Panc1 (cell line): Measurements from ENCODE around the gene CHRNA3. TPM values are rescaled to one million over a fixed set of nuclear protein-coding genes. Genes with fewer than 3 reads are reported as not detected.

Experiments used
- ATAC-seq: fragments of 200-7000 bp; cut with Tn5 transposase; 2 replicates; pipeline ENCODE4 v1.9.1; 2020; ENCODE audit warnings: mild to moderate bottlenecking, moderate library complexity
- BruUV-seq: library from RNA; stranded (reverse); fragments of 400-500 nt; replicated peaks from 2 replicates; lab custom pipeline; 2021; lab: Mats Ljungman, UMichigan
- CTCF ChIA-PET: fragments of 300-600 bp; sonication (Branson Sonifier 250); formaldehyde crosslinking; loops from one replicate; lab custom pipeline; 2022; ENCODE audit warnings: antibody characterized with exemption; lab: Charles Lee
- POLR2A ChIA-PET: fragments of 300-600 bp; sonication (Branson Sonifier 250); formaldehyde crosslinking; loops from one replicate; lab custom pipeline; 2022; ENCODE audit warnings: antibody characterized with exemption; lab: Charles Lee
- DNase-seq: peaks from one replicate; pipeline ENCODE4 v3.0.0-alpha.2; 2010; ENCODE audit warnings: low read depth, low spot score
- H3K27ac ChIP-seq: 2 replicates; pipeline ENCODE4 v1.5.1; 2011; ENCODE audit warnings: mild to moderate bottlenecking, low read length, inconsistent platforms
- H3K27me3 ChIP-seq: fragments of 200-500 bp; sonication (Bioruptor generic); 2 replicates; pipeline ENCODE4 v1.6.0; 2014; ENCODE audit warnings: low read length, inconsistent platforms; ENCODE audit not compliant: control insufficient read depth, insufficient read depth
- H3K36me3 ChIP-seq: fragments of 200-500 bp; sonication (Bioruptor generic); 2 replicates; pipeline ENCODE4 v1.5.1; 2014; ENCODE audit warnings: inconsistent platforms, mild to moderate bottlenecking, low read length, moderate library complexity; ENCODE audit not compliant: control insufficient read depth, insufficient read depth
- H3K4me1 ChIP-seq: 2 replicates; pipeline ENCODE4 v1.5.1; 2011; ENCODE audit warnings: inconsistent platforms, mild to moderate bottlenecking, low read length, moderate library complexity; ENCODE audit not compliant: control insufficient read depth, insufficient read depth
- H3K4me3 ChIP-seq, 2 experiments: 2 replicates each; pipeline ENCODE4 v1.5.1; 2011 to 2012; ENCODE audit warnings: low read depth in 2 of 2, low read length in 2 of 2, mild to moderate bottlenecking in 2 of 2, inconsistent platforms in 1 of 2, moderate library complexity in 1 of 2
- H3K9me3 ChIP-seq: fragments of 200-500 bp; sonication (Bioruptor generic); 2 replicates; pipeline ENCODE4 v1.5.1; 2014; ENCODE audit warnings: low read depth, mild to moderate bottlenecking, inconsistent platforms, low read length, moderate library complexity; ENCODE audit not compliant: control insufficient read depth, insufficient read depth
- CTCF ChIP-seq: fragments of 450-650 bp; IDR thresholded peaks from 2 replicates; pipeline ENCODE4 v1.5.1; 2017; ENCODE audit warnings: mild to moderate bottlenecking
- POLR2AphosphoS5 ChIP-seq: IDR thresholded peaks from 2 replicates; pipeline ENCODE4 v1.6.1; 2012; ENCODE audit warnings: mild to moderate bottlenecking, low read depth, low read length, moderate library complexity
- REST ChIP-seq, 2 experiments: IDR thresholded peaks; 2 replicates each; pipeline ENCODE4 v1.6.1; 2011 to 2012; ENCODE audit warnings: low read depth in 2 of 2, control low read depth in 1 of 2, low read length in 1 of 2, mild to moderate bottlenecking in 1 of 2, moderate library complexity in 1 of 2; ENCODE audit not compliant: insufficient read depth in 1 of 2
- SIN3A ChIP-seq: IDR thresholded peaks from 2 replicates; pipeline ENCODE4 v1.6.1; 2012; ENCODE audit warnings: low read depth, mild to moderate bottlenecking, low read length, moderate library complexity, borderline replicate concordance; ENCODE audit not compliant: insufficient read depth
- TCF7L2 ChIP-seq: IDR thresholded peaks from 2 replicates; pipeline ENCODE4 v1.6.1; 2011; ENCODE audit warnings: mild to moderate bottlenecking, low read depth, low read length, inconsistent platforms
- in situ Hi-C: cut with HindIII; loops from 2 replicates; pipeline ENCODE4 v1.10.0; 2016; ENCODE audit warnings: low sequenced_read_pairs, low pct_unique_long_range_greater_than_20kb
- intact Hi-C: fragments of 100-400 bp; cut with micrococcal nuclease; formaldehyde crosslinking; loops from one replicate; pipeline ENCODE4 v1.10.0; 2022; ENCODE audit not compliant: unreplicated experiment
- total RNA-seq: library from RNA; stranded (reverse); gene quantifications from one replicate; pipeline ENCODE4 v1.2.1, GENCODE V29; 2021; ENCODE audit not compliant: unreplicated experiment

Gene CHRNA3
- total RNA-seq, 1 experiment from 2014 or later = 0.31 TPM

- in situ Hi-C loops = no loop called here
- ATAC-seq = no peak
- H3K27ac ChIP-seq = no peak overlapping the region
- no TSS peak for BruUV-seq
- CTCF ChIA-PET = no interaction called here
- no peaks in the 10 kb centered on the region; the same call in 1 of the 2 replicates for H3K9me3 ChIP-seq
- H3K36me3 ChIP-seq = no peaks in the 10 kb centered on the region
- DNase-seq = no peak
- no peak overlapping the region for H3K4me3 ChIP-seq
- H3K27me3 ChIP-seq = 0 out of 2 replicates have a peak, but pooled peaks cover 2% of the 10 kb centered on the region
- TF ChIP-seq POLR2AphosphoS5 (no peak), REST (IDR thresholded peaks at IDR 0.05; ENCODE audit: insufficient read depth in 1 of 2, low read depth in 2 of 2, low read length in 1 of 2) (no peak), CTCF (no peak)
- POLR2A ChIA-PET = interaction anchor here (0.6 kb wide), 1 partner anchor 193 kb away, joined by 5 read pairs; no protein-coding TSS in a partner anchor
- H3K4me1 ChIP-seq = no peaks in the 10 kb centered on the region
- intact Hi-C loops = no loop called here
Measured at GRCh38 chr15:78630886-78631633, 10.3 kb upstream of the CHRNA3 start.

GRCh38 chr15:78629716-78630065, 8.9 kb upstream of the CHRNA3 start:
- no peak for DNase-seq
- in situ Hi-C loops (no loop called here), intact Hi-C loops (no loop called here)
- H3K4me1 ChIP-seq = no peaks in the 10 kb centered on the region
- H3K9me3 ChIP-seq = no peaks in the 10 kb centered on the region; the same call in 1 of the 2 replicates
- ATAC-seq = no peak
- no peak overlapping the region for H3K4me3 ChIP-seq
- no peak for TF ChIP-seq SIN3A
- TF ChIP-seq REST (IDR thresholded peaks at IDR 0.05; ENCODE audit: insufficient read depth in 1 of 2, low read depth in 2 of 2, low read length in 1 of 2) = no peak
- TF ChIP-seq CTCF = no peak
- no peak for TF ChIP-seq POLR2AphosphoS5
- TF ChIP-seq TCF7L2 = no peak
- CTCF ChIA-PET = no interaction called here
- 0 out of 2 replicates have a peak, but pooled peaks cover 2% of the 10 kb centered on the region for H3K27me3 ChIP-seq
- H3K27ac ChIP-seq = no peak overlapping the region
- POLR2A ChIA-PET = no interaction called here
- no TSS peak for BruUV-seq
- H3K36me3 ChIP-seq = no peaks in the 10 kb centered on the region
